Measurements from ENCODE around the gene RPL41. TPM values are rescaled to one million over a fixed set of nuclear protein-coding genes. Genes with fewer than 3 reads are reported as not detected.

RPL41 gene
- total RNA-seq, 4 donors from 2014 or later = 966 to 4,641 (median 3,066) TPM

- peaks cover 23 to 57% (median 30%) of the 10 kb centered on the region in 3 donors for H3K4me1 ChIP-seq
- no peaks in the 10 kb centered on the region for H3K9me3 ChIP-seq
- H3K36me3 ChIP-seq = peaks cover 26 to 50% (median 28%) of the 10 kb centered on the region in 3 donors
- TF ChIP-seq CTCF (IDR thresholded peaks at IDR 0.05) (no peak), POLR2A (IDR thresholded peaks at IDR 0.05) (no peak)
- 61 to 65% methylated on average over 22 of the region's 22 CpGs for WGBS, 2 donors
- peak overlapping the region; percentile 85 to 98 (median 96) for H3K27ac ChIP-seq
- intact Hi-C loops (cut with DNase I) = loop anchor here (5.0 kb wide), 1 partner anchor 57 kb away; the partner anchor contains the start of gene SMARCC2
- peak overlapping the region in 3 of 4 donors; percentile 72 to 97 (median 94) for H3K4me3 ChIP-seq
- DNase-seq = no peak
- no peaks in the 10 kb centered on the region for H3K27me3 ChIP-seq
These were observed 13.6 kb downstream of the RPL41 start for GRCh38 chr12:56129942-56130495.

GRCh38 chr12:56130876-56131275 is 14.4 kb downstream of the RPL41 start:
- Histone ChIP-seq H3K9me3 (no peaks in the 10 kb centered on the region), H3K36me3 (peaks cover 26 to 59% (median 32%) of the 10 kb centered on the region in 3 donors), H3K27me3 (no peaks in the 10 kb centered on the region), H3K4me1 (peaks cover 22 to 48% (median 26%) of the 10 kb centered on the region in 3 donors), H3K4me3 (no peak overlapping the region), H3K27ac (peak overlapping the region in 3 of 4 donors; percentile 95 to 98 (median 98))
- no peak for TF ChIP-seq CTCF (IDR thresholded peaks at IDR 0.05)
- no peak for TF ChIP-seq POLR2A (IDR thresholded peaks at IDR 0.05)
- DNase-seq = no peak
- intact Hi-C loops (cut with DNase I) = no loop called here
- WGBS, 2 donors = 82 to 93% methylated on average over 3 to 4 of the region's 4 CpGs

GRCh38 chr12:56134897-56135296 is 18.5 kb downstream of the RPL41 start:
- Histone ChIP-seq H3K4me1 (peaks cover 0 to 14% (median 7%) of the 10 kb centered on the region in 3 donors), H3K4me3 (no peak overlapping the region), H3K27me3 (no peaks in the 10 kb centered on the region), H3K9me3 (no peaks in the 10 kb centered on the region), H3K36me3 (peaks cover 36 to 99% (median 63%) of the 10 kb centered on the region in 3 donors), H3K27ac (no peak overlapping the region)
- DNase-seq = no peak
- TF ChIP-seq POLR2A (IDR thresholded peaks at IDR 0.05) (no peak), CTCF (IDR thresholded peaks at IDR 0.05) (no peak)
- intact Hi-C loops (cut with DNase I) = no loop called here
- WGBS, 2 donors = 82 to 91% methylated on average over 6 of the region's 6 CpGs

- DNase-seq = no peak
- TF ChIP-seq POLR2A (IDR thresholded peaks at IDR 0.05) = no peak
- no peak for TF ChIP-seq CTCF (IDR thresholded peaks at IDR 0.05)
- Histone ChIP-seq H3K27me3 (no peaks in the 10 kb centered on the region), H3K9me3 (no peaks in the 10 kb centered on the region), H3K36me3 (peaks cover 42 to 100% (median 62%) of the 10 kb centered on the region in 3 donors), H3K27ac (no peak overlapping the region), H3K4me1 (peaks cover 0 to 10% (median 0%) of the 10 kb centered on the region in 3 donors), H3K4me3 (no peak overlapping the region)
- WGBS, 2 donors = 93% methylated on average over 11 to 13 of the region's 14 CpGs
- intact Hi-C loops (cut with DNase I) = no loop called here
These were observed 21.6 kb downstream of the RPL41 start for GRCh38 chr12:56137853-56138571.

All from esophagus squamous epithelium (tissue), 5 donors.